AG04450 (cell line): ENCODE data around the gene ENHO. TPM values are rescaled to one million over a fixed set of nuclear protein-coding genes. Genes with fewer than 3 reads are reported as not detected.

Source experiments
- CTCF ChIA-PET: fragments of 300-600, 350-600 bp; formaldehyde crosslinking; extraction: SDS; loops from one replicate; lab custom pipeline; 2022; ENCODE audit warnings: antibody characterized with exemption, inconsistent platforms; lab: Charles Lee
- POLR2A ChIA-PET: fragments of 350-600 bp; formaldehyde crosslinking; extraction: SDS; loops from one replicate; lab custom pipeline; 2021; ENCODE audit warnings: antibody characterized with exemption, inconsistent platforms; lab: Yijun Ruan, JAX
- DNase-seq: peaks from one replicate; pipeline ENCODE4 v3.0.0-alpha.2; 2011; ENCODE audit warnings: low read depth, low spot score
- H3K27ac ChIP-seq: one replicate; pipeline ENCODE4 v1.5.1; 2012; ENCODE audit warnings: low read depth, low read length, control low read depth
- H3K27me3 ChIP-seq: one replicate; pipeline ENCODE4 v1.6.0; 2012; ENCODE audit warnings: low read length; ENCODE audit not compliant: control insufficient read depth, insufficient read depth
- H3K4me3 ChIP-seq: 2 replicates; pipeline ENCODE4 v1.5.1; 2011; ENCODE audit warnings: mild to moderate bottlenecking, low read depth, low read length, control low read depth
- H3K9me3 ChIP-seq: 2 replicates; pipeline ENCODE4 v1.5.1; 2012; ENCODE audit warnings: low read length; ENCODE audit not compliant: control insufficient read depth, insufficient read depth
- CTCF ChIP-seq: IDR thresholded peaks from 2 replicates; pipeline ENCODE4 v1.5.1; 2011; ENCODE audit warnings: low read depth, low read length, control low read depth, inconsistent platforms
- polyA plus RNA-seq: library from polyadenylated mRNA; depleted of rRNA; stranded (reverse); fragments of >200 nt; gene quantifications from 2 replicates; pipeline ENCODE4 v1.2.3, GENCODE V29; 2011

ENHO gene
- polyA plus RNA-seq, 1 experiment: not detected

- H3K27me3 ChIP-seq: peaks cover 32% of the 10 kb centered on the region
- ChIA-PET POLR2A (no interaction called here), CTCF (interaction anchor here (1.2 to 1.9 kb wide), 2 partner anchors 20 to 116 kb away, joined by 3 to 8 read pairs; no protein-coding TSS in a partner anchor)
- DNase-seq: no peak
- H3K9me3 ChIP-seq: no peaks in the 10 kb centered on the region
- no peak for TF ChIP-seq CTCF
- no peak overlapping the region for H3K4me3 ChIP-seq
- no peak overlapping the region for H3K27ac ChIP-seq
Observed at GRCh38 chr9:34520096-34520495, 2.7 kb downstream of the ENHO start.

- TF ChIP-seq CTCF: no peak
- POLR2A ChIA-PET: no interaction called here
- no peak for DNase-seq
- Histone ChIP-seq H3K4me3 (no peak overlapping the region), H3K27ac (no peak overlapping the region), H3K27me3 (peaks cover 31% of the 10 kb centered on the region), H3K9me3 (no peaks in the 10 kb centered on the region)
- CTCF ChIA-PET: interaction anchor here (1.0 to 1.9 kb wide), 3 partner anchors 19 to 116 kb away, joined by 3 to 8 read pairs (median 4); no protein-coding TSS in a partner anchor
Observed at GRCh38 chr9:34519321-34520020, 3.3 kb downstream of the ENHO start.

GRCh38 chr9:34518896-34519295 lies 3.9 kb downstream of the ENHO start:
- H3K27ac ChIP-seq: no peak overlapping the region
- H3K9me3 ChIP-seq: no peaks in the 10 kb centered on the region
- POLR2A ChIA-PET: no interaction called here
- no peak overlapping the region for H3K4me3 ChIP-seq
- H3K27me3 ChIP-seq: peaks cover 30% of the 10 kb centered on the region
- DNase-seq: no peak
- CTCF ChIA-PET: interaction anchor here (1.0 to 1.9 kb wide), 3 partner anchors 18 to 115 kb away, joined by 3 to 8 read pairs (median 4); no protein-coding TSS in a partner anchor
- TF ChIP-seq CTCF: no peak

GRCh38 chr9:34518110-34518616 lies 4.6 kb downstream of the ENHO start:
- no peaks in the 10 kb centered on the region for H3K9me3 ChIP-seq
- TF ChIP-seq CTCF: no peak
- DNase-seq: no peak
- H3K27ac ChIP-seq: no peak overlapping the region
- peaks cover 30% of the 10 kb centered on the region for H3K27me3 ChIP-seq
- H3K4me3 ChIP-seq: no peak overlapping the region
- POLR2A ChIA-PET: no interaction called here
- CTCF ChIA-PET: no interaction called here

GRCh38 chr9:34517185-34517584 lies 5.6 kb downstream of the ENHO start:
- Histone ChIP-seq H3K9me3 (no peaks in the 10 kb centered on the region), H3K4me3 (no peak overlapping the region), H3K27ac (no peak overlapping the region), H3K27me3 (peaks cover 37% of the 10 kb centered on the region)
- ChIA-PET CTCF (no interaction called here), POLR2A (no interaction called here)
- TF ChIP-seq CTCF: no peak
- DNase-seq: no peak
